GM12875 (cell line): Measurements from ENCODE around the gene MAPK8IP3.

Experiments used
- H3K4me3 ChIP-seq: one replicate; pipeline ENCODE4 v1.5.1; 2011; ENCODE audit warnings: low read depth, low read length, control low read depth
- TF ChIP-seq, protein P1 (sequence below): IDR thresholded peaks from 2 replicates; pipeline ENCODE4 v1.5.1; 2011; ENCODE audit warnings: low read depth, mild to moderate bottlenecking, control low read depth, inconsistent platforms, low read length, moderate library complexity, borderline replicate concordance; ENCODE audit not compliant: insufficient read depth

The MAPK8IP3 gene

DNA sequence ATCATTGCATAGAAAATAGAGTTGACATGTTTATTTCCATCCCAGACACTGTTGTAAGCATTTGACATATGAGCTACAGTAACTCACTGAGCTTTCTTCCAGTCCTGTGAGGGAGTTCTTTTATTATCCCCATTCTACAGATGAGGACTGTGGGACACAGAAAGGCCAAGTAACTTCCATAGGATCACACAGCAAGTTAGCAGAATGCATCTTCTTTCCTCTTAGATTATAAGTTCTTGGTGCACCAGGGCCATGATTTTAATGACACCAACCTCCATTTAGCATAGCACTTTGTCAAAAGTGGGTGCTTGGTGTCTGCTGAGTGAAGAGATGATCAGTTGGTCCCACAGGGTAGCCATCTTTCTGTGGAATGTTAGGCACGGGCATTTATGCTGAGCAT, 15.2 kb upstream of the MAPK8IP3 start:
- TF ChIP-seq, protein P1, sequence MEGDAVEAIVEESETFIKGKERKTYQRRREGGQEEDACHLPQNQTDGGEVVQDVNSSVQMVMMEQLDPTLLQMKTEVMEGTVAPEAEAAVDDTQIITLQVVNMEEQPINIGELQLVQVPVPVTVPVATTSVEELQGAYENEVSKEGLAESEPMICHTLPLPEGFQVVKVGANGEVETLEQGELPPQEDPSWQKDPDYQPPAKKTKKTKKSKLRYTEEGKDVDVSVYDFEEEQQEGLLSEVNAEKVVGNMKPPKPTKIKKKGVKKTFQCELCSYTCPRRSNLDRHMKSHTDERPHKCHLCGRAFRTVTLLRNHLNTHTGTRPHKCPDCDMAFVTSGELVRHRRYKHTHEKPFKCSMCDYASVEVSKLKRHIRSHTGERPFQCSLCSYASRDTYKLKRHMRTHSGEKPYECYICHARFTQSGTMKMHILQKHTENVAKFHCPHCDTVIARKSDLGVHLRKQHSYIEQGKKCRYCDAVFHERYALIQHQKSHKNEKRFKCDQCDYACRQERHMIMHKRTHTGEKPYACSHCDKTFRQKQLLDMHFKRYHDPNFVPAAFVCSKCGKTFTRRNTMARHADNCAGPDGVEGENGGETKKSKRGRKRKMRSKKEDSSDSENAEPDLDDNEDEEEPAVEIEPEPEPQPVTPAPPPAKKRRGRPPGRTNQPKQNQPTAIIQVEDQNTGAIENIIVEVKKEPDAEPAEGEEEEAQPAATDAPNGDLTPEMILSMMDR = no peak
- no peak overlapping the region for H3K4me3 ChIP-seq

DNA sequence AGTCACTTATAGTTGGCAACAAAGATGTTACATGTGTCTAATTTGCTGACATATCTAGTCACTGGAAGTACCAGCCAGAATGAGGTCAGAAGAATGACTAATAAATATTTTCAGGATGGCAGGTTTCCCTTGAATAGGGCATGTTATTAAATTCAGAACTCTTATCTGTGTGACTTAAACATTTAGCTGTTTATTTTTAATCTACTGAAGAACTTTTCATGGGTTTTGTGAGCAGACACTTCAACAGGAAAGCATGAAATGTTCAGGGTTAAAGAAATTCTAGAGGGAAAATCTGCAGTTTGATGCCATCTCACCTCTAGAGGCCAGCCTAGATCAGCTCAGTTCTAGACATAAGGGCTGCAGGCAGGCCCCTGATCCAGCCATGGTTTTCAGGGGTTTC, 14.7 kb upstream of the MAPK8IP3 start:
- TF ChIP-seq, protein P1 = no peak
- no peak overlapping the region for H3K4me3 ChIP-seq

DNA sequence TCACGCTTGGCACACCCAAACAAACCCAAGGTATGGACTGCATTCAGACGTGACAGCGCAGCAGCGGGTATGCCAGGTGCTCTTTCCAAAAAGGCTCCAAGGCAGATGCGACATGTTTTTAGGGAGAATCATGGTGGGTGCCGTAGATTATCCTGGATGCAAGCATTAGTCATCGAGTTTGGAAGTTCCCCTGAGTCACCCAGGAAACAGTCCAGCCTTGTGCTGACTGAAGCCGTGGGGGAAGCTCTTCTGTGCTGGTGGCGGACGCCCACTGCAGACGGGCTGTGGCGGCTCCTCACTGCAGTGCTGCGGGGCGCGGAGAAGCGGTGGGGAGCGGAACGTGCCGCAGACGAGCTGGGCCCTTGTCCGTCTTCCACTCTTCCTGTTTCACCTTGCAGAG, 14.0 kb upstream of the MAPK8IP3 start:
- TF ChIP-seq, protein P1 = no peak
- H3K4me3 ChIP-seq = no peak overlapping the region

DNA sequence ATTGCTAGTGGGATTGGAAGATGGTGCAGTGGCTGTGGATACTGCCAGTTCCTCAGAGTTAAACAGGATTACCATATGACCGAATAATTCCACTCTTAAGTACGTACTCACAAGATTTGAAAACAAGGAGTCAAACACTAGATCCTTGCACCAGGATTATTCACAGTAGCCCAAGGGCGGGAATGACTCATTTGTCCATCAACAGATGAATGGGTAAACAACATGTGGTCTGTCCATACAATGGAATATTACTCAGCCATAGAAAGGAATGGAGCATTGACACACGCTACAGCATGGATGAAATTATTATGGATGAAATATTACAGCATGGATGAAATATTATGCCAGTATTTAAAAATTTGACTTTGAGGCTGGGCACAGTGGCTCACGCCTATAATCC, 9.1 kb upstream of the MAPK8IP3 start:
- TF ChIP-seq, protein P1 = no peak

DNA sequence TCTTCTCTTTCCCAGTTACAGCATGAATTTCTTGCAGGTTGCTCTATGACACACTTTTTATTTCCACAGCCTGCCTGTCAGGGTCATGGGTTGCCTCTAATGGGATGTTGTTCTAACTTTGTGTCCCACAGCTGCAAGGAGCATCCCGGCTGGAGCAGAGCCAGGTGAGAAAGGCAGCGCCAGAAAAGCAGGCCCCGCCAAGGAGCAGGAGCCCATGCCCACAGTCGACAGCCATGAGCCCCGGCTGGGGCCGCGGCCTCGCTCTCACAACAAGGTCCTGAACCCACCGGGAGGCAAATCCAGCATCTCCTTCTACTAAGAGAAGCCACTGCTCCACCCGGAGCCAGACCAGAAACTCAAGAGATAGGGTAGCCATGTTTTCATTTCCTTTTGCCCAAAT, 7.3 kb upstream of the MAPK8IP3 start:
- H3K4me3 ChIP-seq = no peak overlapping the region
- TF ChIP-seq, protein P1 = no peak

More for the DNA sequence above, 9.1 kb upstream of the MAPK8IP3 start:
- no peak overlapping the region for H3K4me3 ChIP-seq

DNA sequence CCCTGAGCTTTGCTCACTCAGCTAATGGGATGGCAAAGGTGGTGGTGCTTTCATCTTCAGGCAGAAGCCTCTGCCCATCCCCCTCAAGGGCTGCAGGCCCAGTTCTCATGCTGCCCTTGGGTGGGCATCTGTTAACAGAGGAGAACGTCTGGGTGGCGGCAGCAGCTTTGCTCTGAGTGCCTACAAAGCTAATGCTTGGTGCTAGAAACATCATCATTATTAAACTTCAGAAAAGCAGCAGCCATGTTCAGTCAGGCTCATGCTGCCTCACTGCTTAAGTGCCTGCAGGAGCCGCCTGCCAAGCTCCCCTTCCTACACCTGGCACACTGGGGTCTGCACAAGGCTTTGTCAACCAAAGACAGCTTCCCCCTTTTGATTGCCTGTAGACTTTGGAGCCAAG, 5.7 kb upstream of the MAPK8IP3 start:
- H3K4me3 ChIP-seq = no peak overlapping the region
- TF ChIP-seq, protein P1 = no peak

DNA sequence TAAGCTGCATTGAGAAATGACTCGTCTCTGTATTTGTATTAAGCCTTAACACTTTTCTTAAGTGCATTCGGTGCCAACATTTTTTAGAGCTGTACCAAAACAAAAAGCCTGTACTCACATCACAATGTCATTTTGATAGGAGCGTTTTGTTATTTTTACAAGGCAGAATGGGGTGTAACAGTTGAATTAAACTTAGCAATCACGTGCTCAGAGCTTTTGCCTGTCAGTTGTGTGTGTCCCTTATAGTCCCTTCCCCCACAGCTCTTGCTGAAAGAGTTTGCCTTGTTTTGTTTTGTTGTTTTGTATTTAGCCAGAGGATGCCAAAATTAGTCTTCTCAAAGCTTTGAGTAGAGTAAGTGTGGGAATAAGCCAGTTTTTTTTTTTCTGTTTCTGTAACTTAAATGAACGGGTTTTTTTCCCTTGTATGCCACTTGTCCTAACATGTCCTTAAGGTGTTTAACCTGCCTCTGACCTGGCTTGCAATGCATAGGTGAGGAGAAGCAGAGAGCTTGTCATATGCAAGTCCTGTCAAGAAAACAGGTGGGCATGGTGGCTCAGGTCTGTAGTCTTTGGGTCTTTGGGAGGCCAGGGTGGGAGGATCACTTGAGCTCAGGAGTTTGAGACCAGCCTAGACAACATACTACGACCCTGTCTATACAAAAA, 4.6 kb upstream of the MAPK8IP3 start:
- TF ChIP-seq, protein P1 = no peak
- no peak overlapping the region for H3K4me3 ChIP-seq

DNA sequence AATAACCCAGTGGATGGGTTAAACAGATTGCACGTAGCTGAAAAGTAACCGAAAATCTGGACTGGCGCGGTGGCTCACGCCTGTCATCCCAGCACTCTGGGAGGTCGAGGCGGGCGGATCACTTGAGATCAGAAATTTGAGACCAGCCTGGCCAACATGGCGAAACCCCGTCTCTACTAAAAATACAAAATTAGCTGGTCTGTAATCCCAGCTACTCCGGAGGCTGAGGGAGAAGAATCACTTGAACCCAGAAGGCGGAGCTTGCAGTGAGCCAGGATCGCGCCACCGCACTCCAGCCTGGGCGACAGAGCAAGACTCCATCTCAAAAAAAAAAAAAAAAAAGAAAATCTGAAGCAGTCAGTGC, 689 bp upstream of the MAPK8IP3 start:
- peak overlapping the region; percentile 77 for H3K4me3 ChIP-seq
